ENCODE measurements around the gene PXMP2. TPM values are rescaled to one million over a fixed set of nuclear protein-coding genes. Genes with fewer than 3 reads are reported as not detected.

The PXMP2 gene
- polyA plus RNA-seq, 2 of the 4 experiments (the other 2 are of a cell fraction) = 18.7 to 21.3 TPM

DNA sequence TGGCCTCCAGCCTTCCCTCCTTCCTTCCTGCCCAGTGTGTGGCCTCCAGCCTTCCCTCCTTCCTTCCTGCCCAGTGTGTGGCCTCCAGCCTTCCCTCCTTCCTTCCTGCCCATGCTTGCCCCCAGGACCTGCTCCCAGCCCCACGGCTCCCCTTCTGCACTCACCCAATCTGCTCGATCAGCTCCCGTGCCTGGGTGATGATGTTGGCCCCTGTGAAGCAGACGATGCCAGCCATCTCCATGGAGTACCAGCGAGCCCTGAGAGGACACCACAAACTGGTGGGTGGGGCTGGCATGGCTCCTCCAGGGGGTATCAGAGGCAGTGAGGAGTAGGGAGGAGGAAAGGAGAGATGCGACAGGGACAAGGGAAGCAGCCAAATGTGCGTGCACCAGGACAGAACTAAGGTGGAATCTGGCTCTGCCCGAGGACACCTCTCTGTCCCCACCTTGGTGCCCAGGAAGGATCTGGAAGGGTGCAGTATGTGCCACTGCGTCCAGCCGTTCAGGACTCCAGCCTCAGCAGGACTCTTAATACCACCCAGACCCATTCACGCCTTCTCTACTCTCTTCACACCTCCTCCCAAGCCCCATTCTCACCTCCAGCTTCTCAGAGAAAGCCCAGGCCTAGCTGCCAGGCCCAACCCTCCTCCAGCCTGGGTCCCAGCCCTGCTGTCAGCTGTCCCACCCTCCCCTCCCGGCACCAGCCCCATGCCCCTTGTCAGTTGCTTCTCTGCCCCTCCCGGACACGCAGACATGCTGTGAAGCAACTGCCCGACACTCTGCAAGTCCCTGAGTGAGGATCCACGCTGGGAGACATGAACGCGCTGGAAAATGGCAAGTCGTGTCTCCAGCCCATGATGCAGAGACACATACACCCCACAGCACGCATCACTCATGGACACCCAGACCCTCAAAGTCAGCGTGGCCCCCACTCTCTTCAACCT lies 22.9 kb upstream of the PXMP2 start:
- Histone ChIP-seq H3K9me3 (no peaks in the 10 kb centered on the region), H3K4me3 (no peak overlapping the region), H3K27ac (no peak overlapping the region), H3K4me1 (no peaks in the 10 kb centered on the region), H3K4me2 (no peak overlapping the region)
- FAIRE-seq (no peak), ATAC-seq (no peak; a peak in 1 of 6 replicates), DNase-seq (ENCODE audit: low read depth in 1 of 2, low spot score in 1 of 2) (no peak)
- POLR2A ChIA-PET = no interaction called here
- CTCF ChIA-PET = no interaction called here
- WGBS (ENCODE audit: missing lambda C conversion rate) = 94% methylated on average over 20 of the region's 21 CpGs
- TF ChIP-seq GATA3 (IDR thresholded peaks at IDR 0.05; ENCODE audit: borderline replicate concordance) (no peak), FOSB (CRISPR knock-in tag; IDR thresholded peaks at IDR 0.05) (no peak), ESRRA (IDR thresholded peaks at IDR 0.05; ENCODE audit: borderline replicate concordance, low read length) (no peak), USF2 (IDR thresholded peaks at IDR 0.05) (no peak), RFX5 (IDR thresholded peaks at IDR 0.05) (no peak), HOXA7 (CRISPR knock-in tag; IDR thresholded peaks at IDR 0.05) (no peak), RNF2 (IDR thresholded peaks at IDR 0.05; ENCODE audit: borderline replicate concordance, low read depth) (no peak), HEYL (CRISPR knock-in tag; IDR thresholded peaks at IDR 0.05) (no peak), MYC (IDR thresholded peaks at IDR 0.05; ENCODE audit: borderline replicate concordance, low read length) (no peak), CHD2 (IDR thresholded peaks at IDR 0.05; ENCODE audit: low read length, partially characterized antibody) (no peak), RAD21 (conservative IDR thresholded peaks at IDR 0.05 in 1 of 2, IDR thresholded peaks at IDR 0.05 in 1 of 2) (no peak), EP300 (IDR thresholded peaks at IDR 0.05) (no peak), ZC3H11A (IDR thresholded peaks at IDR 0.05) (no peak)

GRCh38 chr12:132665149-132665491 lies 22.3 kb upstream of the PXMP2 start:
- DNase-seq (ENCODE audit: low read depth in 1 of 2, low spot score in 1 of 2) (no peak), ATAC-seq (no peak), FAIRE-seq (no peak)
- H3K9me3 ChIP-seq = no peaks in the 10 kb centered on the region
- no peak overlapping the region for H3K4me2 ChIP-seq
- H3K4me1 ChIP-seq = no peaks in the 10 kb centered on the region
- H3K4me3 ChIP-seq = no peak overlapping the region
- WGBS (ENCODE audit: missing lambda C conversion rate) = 97% methylated on average over 13 of the region's 13 CpGs
- ChIA-PET CTCF (interaction anchor here (1.2 kb wide), 1 partner anchor 26 kb away, joined by 4 read pairs; no protein-coding TSS in a partner anchor), POLR2A (no interaction called here)
- no peak for TF ChIP-seq MYC (IDR thresholded peaks at IDR 0.05; ENCODE audit: borderline replicate concordance, low read length)
- TF ChIP-seq KDM5A (IDR thresholded peaks at IDR 0.05) = no peak
- TF ChIP-seq RARB (CRISPR knock-in tag; IDR thresholded peaks at IDR 0.05) = no peak
- TF ChIP-seq CTCF (IDR thresholded peaks at IDR 0.05) = no peak
- TF ChIP-seq HES2 (IDR thresholded peaks at IDR 0.05) = no peak
- H3K27ac ChIP-seq = no peak overlapping the region

GRCh38 chr12:132665794-132666193 lies 21.6 kb upstream of the PXMP2 start:
- Histone ChIP-seq H3K27ac (no peak overlapping the region), H3K9me3 (no peaks in the 10 kb centered on the region), H3K4me2 (no peak overlapping the region), H3K4me3 (no peak overlapping the region), H3K4me1 (no peaks in the 10 kb centered on the region)
- FAIRE-seq = no peak
- POLR2A ChIA-PET = no interaction called here
- CTCF ChIA-PET = interaction anchor here (1.2 to 1.3 kb wide), 2 partner anchors 27 to 104 kb away, joined by 4 read pairs; no protein-coding TSS in a partner anchor
- no peak for ATAC-seq
- 94% methylated on average over 6 of the region's 6 CpGs for WGBS (ENCODE audit: missing lambda C conversion rate)
- DNase-seq (ENCODE audit: low read depth in 1 of 2, low spot score in 1 of 2) = no peak
- TF ChIP-seq, protein P1, sequence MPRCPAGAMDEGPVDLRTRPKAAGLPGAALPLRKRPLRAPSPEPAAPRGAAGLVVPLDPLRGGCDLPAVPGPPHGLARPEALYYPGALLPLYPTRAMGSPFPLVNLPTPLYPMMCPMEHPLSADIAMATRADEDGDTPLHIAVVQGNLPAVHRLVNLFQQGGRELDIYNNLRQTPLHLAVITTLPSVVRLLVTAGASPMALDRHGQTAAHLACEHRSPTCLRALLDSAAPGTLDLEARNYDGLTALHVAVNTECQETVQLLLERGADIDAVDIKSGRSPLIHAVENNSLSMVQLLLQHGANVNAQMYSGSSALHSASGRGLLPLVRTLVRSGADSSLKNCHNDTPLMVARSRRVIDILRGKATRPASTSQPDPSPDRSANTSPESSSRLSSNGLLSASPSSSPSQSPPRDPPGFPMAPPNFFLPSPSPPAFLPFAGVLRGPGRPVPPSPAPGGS (IDR thresholded peaks at IDR 0.05) = no peak
- TF ChIP-seq SMC3 (IDR thresholded peaks at IDR 0.05) (no peak), ZSCAN20 (CRISPR knock-in tag; IDR thresholded peaks at IDR 0.05) (no peak), NR3C1 (IDR thresholded peaks at IDR 0.05) (no peak), MAX (IDR thresholded peaks at IDR 0.05) (no peak), HOXA7 (CRISPR knock-in tag; IDR thresholded peaks at IDR 0.05) (no peak), RFX5 (IDR thresholded peaks at IDR 0.05) (no peak), PBX3 (IDR thresholded peaks at IDR 0.05) (no peak), RNF2 (IDR thresholded peaks at IDR 0.05; ENCODE audit: borderline replicate concordance, low read depth) (no peak), ZC3H11A (IDR thresholded peaks at IDR 0.05) (no peak), SREBF2 (IDR thresholded peaks at IDR 0.05) (no peak), EHMT2 (IDR thresholded peaks at IDR 0.05; ENCODE audit: low read depth) (no peak), HMGXB4 (CRISPR knock-in tag; IDR thresholded peaks at IDR 0.05; ENCODE audit: borderline replicate concordance) (no peak)
